HCT116 (cell line): ENCODE results near the gene IRF3. TPM values are rescaled to one million over a fixed set of nuclear protein-coding genes. Genes with fewer than 3 reads are reported as not detected.

Experiments used
- ATAC-seq: fragments of 200-7000 bp; cut with Tn5 transposase; 2 replicates; pipeline ENCODE4 v1.9.1; 2020; ENCODE audit warnings: mild to moderate bottlenecking, moderate library complexity
- BruUV-seq: library from RNA; stranded (reverse); fragments of 400-500 nt; replicated peaks from 2 replicates; lab custom pipeline; 2021; lab: Mats Ljungman, UMichigan
- CTCF ChIA-PET: fragments of 300-600 bp; sonication (Branson Sonifier 250); formaldehyde crosslinking; loops from one replicate; lab custom pipeline; 2021; ENCODE audit warnings: antibody characterized with exemption; lab: Charles Lee
- POLR2A ChIA-PET: fragments of 300-600, 350-600 bp; sonication (Branson Sonifier 250); formaldehyde crosslinking; loops from one replicate; lab custom pipeline; 2021; ENCODE audit warnings: antibody characterized with exemption; lab: Charles Lee
- RAD21 ChIA-PET, 2 experiments: fragments of 300-600 bp; sonication (Branson Sonifier 250); formaldehyde crosslinking; loops; one replicate each; lab custom pipeline; 2023; ENCODE audit warnings: low total read pairs in 2 of 2; ENCODE audit not compliant: uncharacterized antibody in 2 of 2, unreplicated experiment in 2 of 2, low non-redundant PET in 1 of 2; lab: Charles Lee
- DNase-seq: peaks from one replicate; pipeline ENCODE4 v3.0.0-alpha.2; 2010; ENCODE audit warnings: low read depth, low spot score
- H2AFZ ChIP-seq: fragments of 200-600 bp; shearing (Covaris generic), sonication (generic); 2 replicates; pipeline ENCODE4 v1.6.1; 2017; ENCODE audit warnings: low read depth, mixed run types, mixed read lengths, antibody characterized with exemption, low read length; ENCODE audit not compliant: poor library complexity, severe bottlenecking
- H3K27ac ChIP-seq: 2 replicates; pipeline ENCODE4 v1.5.1; 2012; ENCODE audit warnings: low read depth, low read length
- H3K27me3 ChIP-seq: fragments of 200-600 bp; sonication (generic); 2 replicates; pipeline ENCODE4 v1.6.1; 2016; ENCODE audit warnings: mixed run types, low read length, mixed read lengths; ENCODE audit not compliant: insufficient read depth
- H3K36me3 ChIP-seq, 2 experiments: fragments of 200-500 bp in 1 of 2; fragments of 200-600 bp in 1 of 2; sonication (Bioruptor generic) in 1 of 2; sonication (generic) in 1 of 2; 2 replicates each; pipeline versions ENCODE4 v1.5.1 to v1.6.1; 2014 to 2016; ENCODE audit warnings: low read length in 2 of 2, inconsistent platforms in 1 of 2, mixed read lengths in 1 of 2, mixed run types in 1 of 2; ENCODE audit not compliant: insufficient read depth in 2 of 2, control insufficient read depth in 1 of 2
- H3K4me1 ChIP-seq, 2 experiments: fragments of 200-600 bp in 1 of 2; sonication (generic) in 1 of 2; 2 replicates each; pipeline versions ENCODE4 v1.5.1 to v1.6.1; 2012 to 2017; ENCODE audit warnings: low read length in 2 of 2, inconsistent platforms in 1 of 2, mild to moderate bottlenecking in 1 of 2, mixed read lengths in 1 of 2, mixed run types in 1 of 2, moderate library complexity in 1 of 2; ENCODE audit not compliant: insufficient read depth in 2 of 2, control insufficient read depth in 1 of 2
- H3K4me2 ChIP-seq: fragments of 200-600 bp; sonication (generic); 2 replicates; pipeline ENCODE4 v1.6.1; 2017; ENCODE audit warnings: mixed run types, low read length, mixed read lengths
- H3K4me3 ChIP-seq, 2 experiments: fragments of 200-600 bp in 1 of 2; sonication (generic) in 1 of 2; replicated peaks in 1 of 2; 2 replicates each; pipeline ENCODE4 v1.5.1; 2011 to 2016; ENCODE audit warnings: low read length in 2 of 2, control low read depth in 1 of 2, low read depth in 1 of 2, mild to moderate bottlenecking in 1 of 2, mixed read lengths in 1 of 2, mixed run types in 1 of 2
- H3K79me2 ChIP-seq: fragments of 200-600 bp; sonication (generic); 2 replicates; pipeline ENCODE4 v1.6.1; 2017; ENCODE audit warnings: mild to moderate bottlenecking, mixed run types, low read length, moderate library complexity, mixed read lengths; ENCODE audit not compliant: insufficient read depth
- H3K9ac ChIP-seq: fragments of 200-600 bp; sonication (generic); 2 replicates; pipeline ENCODE4 v1.6.1; 2016; ENCODE audit warnings: low read length, mixed read lengths
- H3K9me2 ChIP-seq: fragments of 200-600 bp; sonication (generic), shearing (Covaris generic); 2 replicates; pipeline ENCODE4 v1.6.1; 2017; ENCODE audit warnings: mixed run types, mild to moderate bottlenecking, moderate library complexity; ENCODE audit not compliant: insufficient read depth
- H3K9me3 ChIP-seq, 2 experiments: fragments of 200-500 bp in 1 of 2; fragments of 200-600 bp in 1 of 2; sonication (Bioruptor generic) in 1 of 2; sonication (generic) in 1 of 2; 2 replicates each; pipeline ENCODE4 v1.6.1; 2014 to 2017; ENCODE audit warnings: low read length in 2 of 2, mixed read lengths in 2 of 2, inconsistent platforms in 1 of 2, low read depth in 1 of 2, mild to moderate bottlenecking in 1 of 2, mixed run types in 1 of 2, moderate library complexity in 1 of 2; ENCODE audit not compliant: control insufficient read depth in 1 of 2, insufficient read depth in 1 of 2
- H4K20me1 ChIP-seq: fragments of 200-600 bp; sonication (generic), shearing (Covaris generic); 2 replicates; pipeline ENCODE4 v1.6.1; 2017; ENCODE audit warnings: mixed run types, mild to moderate bottlenecking, moderate library complexity; ENCODE audit not compliant: insufficient read depth
- ELF1 ChIP-seq: IDR thresholded peaks from 2 replicates; pipeline ENCODE4 v1.6.1; 2012; ENCODE audit warnings: low read depth, borderline replicate concordance
- FOSL1 ChIP-seq: IDR thresholded peaks from 2 replicates; pipeline ENCODE4 v1.6.1; 2012; ENCODE audit warnings: low read depth
- POLR2A ChIP-seq: IDR thresholded peaks from 2 replicates; pipeline ENCODE4 v1.7.0; 2011; ENCODE audit warnings: borderline replicate concordance; ENCODE audit not compliant: insufficient read depth, insufficient read length; ENCODE audit errors: extremely low read depth
- REST ChIP-seq: IDR thresholded peaks from 2 replicates; pipeline ENCODE4 v1.6.1; 2012; ENCODE audit warnings: low read depth
- SP1 ChIP-seq: IDR thresholded peaks from 2 replicates; pipeline ENCODE4 v1.6.1; 2012; ENCODE audit warnings: low read depth
- intact Hi-C: fragments of 100-400 bp; cut with micrococcal nuclease; formaldehyde crosslinking; loops from 2 replicates; pipeline ENCODE4 v1.10.0; 2022
- total RNA-seq: library from RNA; stranded (reverse); gene quantifications from one replicate; pipeline ENCODE4 v1.2.1, GENCODE V29; 2021; ENCODE audit not compliant: unreplicated experiment
- TF ChIP-seq, protein P1 (sequence below): IDR thresholded peaks from 2 replicates; pipeline ENCODE4 v1.6.1; 2012

IRF3 gene
- total RNA-seq, 1 experiment from 2014 or later = 129 TPM

- Histone ChIP-seq H3K4me2 (no peak overlapping the region), H3K4me1 (peaks cover 0 to 26% of the 10 kb centered on the region in 2 experiments; a peak in 2 of 4 replicates), H4K20me1 (no peaks in the 10 kb centered on the region), H3K9ac (no peak overlapping the region), H2AFZ (no peak overlapping the region), H3K9me2 (no peaks in the 10 kb centered on the region), H3K36me3 (peaks cover 5 to 9% of the 10 kb centered on the region in 2 experiments; a peak in 2 of 4 replicates), H3K4me3 (no peak overlapping the region), H3K27me3 (no peaks in the 10 kb centered on the region), H3K9me3 (no peaks in the 10 kb centered on the region), H3K27ac (no peak overlapping the region), H3K79me2 (no peaks in the 10 kb centered on the region)
- DNase-seq = no peak
- ChIA-PET POLR2A (no interaction called here), CTCF (no interaction called here), RAD21 (no interaction called here)
- no peak for ATAC-seq
- no TSS peak for BruUV-seq
- TF ChIP-seq, protein P1, sequence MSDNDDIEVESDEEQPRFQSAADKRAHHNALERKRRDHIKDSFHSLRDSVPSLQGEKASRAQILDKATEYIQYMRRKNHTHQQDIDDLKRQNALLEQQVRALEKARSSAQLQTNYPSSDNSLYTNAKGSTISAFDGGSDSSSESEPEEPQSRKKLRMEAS = no peak
- peak; percentile 33 for TF ChIP-seq POLR2A
- intact Hi-C loops = no loop called here
Measured at GRCh38 chr19:49692147-49692506, 26.5 kb upstream of the IRF3 start.

DNA sequence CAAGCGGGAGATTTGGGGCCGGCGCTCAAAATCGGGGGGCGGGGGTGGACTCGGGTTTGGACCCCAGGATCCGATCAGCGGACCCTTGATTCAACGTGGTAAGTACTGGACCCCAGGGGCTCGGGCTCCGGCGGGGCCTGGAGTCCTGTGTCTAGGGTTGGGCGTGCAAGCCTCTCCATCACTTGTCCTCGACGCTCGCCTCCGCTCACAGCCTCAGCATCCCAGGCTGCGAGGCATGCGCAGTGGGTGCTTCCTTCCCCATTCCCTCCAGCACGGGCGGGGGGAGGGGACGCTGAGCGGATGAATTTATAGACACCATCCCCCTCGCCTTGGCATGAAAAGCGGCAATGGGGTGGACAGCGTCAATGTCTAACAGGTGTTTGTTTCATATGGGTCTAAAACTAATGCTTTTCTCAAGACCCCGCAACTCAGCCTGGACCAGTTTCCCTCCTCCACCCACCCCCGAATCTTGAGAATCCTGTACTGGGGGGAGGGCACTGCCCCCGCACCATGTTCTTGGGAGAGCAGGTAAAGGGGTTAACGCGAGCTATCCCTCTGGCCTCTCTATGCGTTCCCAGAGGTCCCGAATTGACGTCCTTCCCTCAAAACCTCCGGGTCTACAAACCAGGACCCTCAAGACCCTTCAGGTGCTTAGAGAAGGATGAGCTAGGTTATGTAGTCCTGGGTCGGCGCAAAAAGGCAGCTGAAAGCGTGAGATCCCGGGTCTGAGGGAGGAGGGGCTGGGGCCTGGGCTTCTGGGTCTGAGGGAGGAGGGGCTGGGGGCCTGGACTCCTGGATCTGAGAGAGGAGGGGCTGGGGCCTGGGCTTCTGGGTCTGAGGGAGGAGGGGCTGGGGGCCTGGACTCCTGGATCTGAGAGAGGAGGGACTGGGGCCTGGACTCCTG is 25.8 kb upstream of the IRF3 start:
- H3K4me3 ChIP-seq = peak overlapping the region; percentile 28 to 58
- no peak overlapping the region for H2AFZ ChIP-seq
- no peaks in the 10 kb centered on the region for H4K20me1 ChIP-seq
- H3K36me3 ChIP-seq = peaks cover 8 to 11% of the 10 kb centered on the region in 2 experiments; a peak in 2 of 4 replicates
- intact Hi-C loops = no loop called here
- ChIA-PET CTCF (interaction anchor here (1.2 kb wide), 1 partner anchor 11 kb away, joined by 3 read pairs; no protein-coding TSS in a partner anchor), RAD21 (interaction anchor here in 1 of 2 experiments (0.6 kb wide), 1 partner anchor 172 kb away, joined by 3 read pairs; no protein-coding TSS in a partner anchor), POLR2A (no interaction called here)
- H3K9me2 ChIP-seq = no peaks in the 10 kb centered on the region
- BruUV-seq = no TSS peak
- ATAC-seq (no peak), DNase-seq (no peak)
- TF ChIP-seq FOSL1 = no peak
- TF ChIP-seq ELF1 = no peak
- TF ChIP-seq SP1 = no peak
- no peak for TF ChIP-seq REST
- H3K4me2 ChIP-seq = peak overlapping the region; percentile 80
- H3K79me2 ChIP-seq = no peaks in the 10 kb centered on the region
- H3K27ac ChIP-seq = no peak overlapping the region; the same call in 1 of the 2 replicates
- H3K9me3 ChIP-seq = no peaks in the 10 kb centered on the region
- H3K9ac ChIP-seq = peak overlapping the region; percentile 59
- H3K4me1 ChIP-seq = peaks cover 0 to 26% of the 10 kb centered on the region in 2 experiments; a peak in 2 of 4 replicates
- H3K27me3 ChIP-seq = no peaks in the 10 kb centered on the region
